Nephron (organoid): ENCODE results near the gene BARX2.
"Not testable (repeated sequence)": the region's sequence is repeated elsewhere in the genome, so short reads cannot be mapped to it uniquely, and the experiment has no call there.

ENCODE experiments used
- H3K27ac Mint-ChIP-seq, 3 experiments: 2 replicates each; pipeline ENCODE4 v1.8.0; 2020; ENCODE audit warnings: mixed read lengths in 3 of 3, mild to moderate bottlenecking in 2 of 3, moderate library complexity in 1 of 3
- H3K27me3 Mint-ChIP-seq: 2 replicates; pipeline ENCODE4 v1.8.0; 2021; ENCODE audit warnings: low read depth, mild to moderate bottlenecking, moderate library complexity, mixed read lengths
- H3K36me3 Mint-ChIP-seq: 2 replicates; pipeline ENCODE4 v1.8.0; 2020; ENCODE audit warnings: low read depth, mixed read lengths
- H3K4me1 Mint-ChIP-seq: 2 replicates; pipeline ENCODE4 v1.8.0; 2020; ENCODE audit warnings: mixed read lengths
- H3K4me3 Mint-ChIP-seq, 3 experiments: 2 replicates each; pipeline ENCODE4 v1.8.0; 2020; ENCODE audit warnings: mild to moderate bottlenecking in 3 of 3, mixed read lengths in 3 of 3, moderate library complexity in 2 of 3
- H3K9me3 Mint-ChIP-seq: 2 replicates; pipeline ENCODE4 v1.8.0; 2020; ENCODE audit warnings: mixed read lengths
- TF ChIP-seq, protein P1 (sequence below), 3 experiments: fragments of 200-600 bp; sonication (generic); IDR thresholded peaks; one replicate each; pipeline ENCODE4 v1.5.0; 2021; ENCODE audit warnings: antibody characterized with exemption in 3 of 3; ENCODE audit not compliant: unreplicated experiment in 3 of 3

Gene BARX2, protein sequence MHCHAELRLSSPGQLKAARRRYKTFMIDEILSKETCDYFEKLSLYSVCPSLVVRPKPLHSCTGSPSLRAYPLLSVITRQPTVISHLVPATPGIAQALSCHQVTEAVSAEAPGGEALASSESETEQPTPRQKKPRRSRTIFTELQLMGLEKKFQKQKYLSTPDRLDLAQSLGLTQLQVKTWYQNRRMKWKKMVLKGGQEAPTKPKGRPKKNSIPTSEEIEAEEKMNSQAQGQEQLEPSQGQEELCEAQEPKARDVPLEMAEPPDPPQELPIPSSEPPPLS

DNA sequence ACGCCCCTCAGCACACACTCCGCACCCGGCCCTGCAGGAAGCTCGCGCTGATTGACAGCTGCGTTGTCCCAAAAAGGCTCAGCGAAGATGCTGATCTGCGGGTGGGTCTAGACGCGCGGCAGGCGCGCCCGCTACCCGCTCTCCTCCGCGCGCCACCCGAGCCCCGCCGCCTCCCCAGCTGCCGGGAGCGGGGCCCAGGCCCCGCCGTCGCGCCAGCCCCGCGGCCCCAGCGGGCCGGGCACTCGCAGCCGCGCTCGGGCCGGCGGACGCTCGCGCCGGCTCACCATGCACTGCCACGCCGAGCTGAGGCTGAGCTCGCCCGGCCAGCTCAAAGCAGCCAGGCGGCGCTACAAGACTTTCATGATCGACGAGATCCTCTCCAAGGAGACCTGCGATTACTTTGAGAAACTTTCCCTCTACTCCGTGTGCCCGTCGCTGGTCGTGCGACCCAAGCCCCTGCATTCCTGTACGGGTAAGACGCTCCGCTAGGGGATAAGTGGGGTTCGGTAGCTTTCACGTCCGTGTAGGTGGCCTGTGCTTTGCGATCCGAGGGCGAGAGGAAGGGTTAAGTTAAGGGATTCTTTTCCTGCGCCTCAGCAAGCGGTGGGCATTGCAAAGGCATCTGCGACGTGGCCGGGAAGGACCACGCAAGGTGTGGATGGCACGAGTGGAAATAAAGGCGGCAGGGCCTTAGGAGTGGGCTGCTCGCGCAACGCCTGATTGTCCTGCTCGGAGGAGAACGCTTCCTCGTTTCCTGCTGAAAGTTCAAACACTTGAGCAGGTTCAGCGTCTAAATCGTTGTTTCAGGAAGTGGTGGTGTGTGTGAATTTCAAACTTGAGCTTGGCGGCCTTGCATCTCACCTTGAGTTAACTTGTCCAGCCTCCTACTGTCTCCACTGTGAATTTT is at the start of gene BARX2:
Gene BARX2, plus strand, starts transcription at position 98 of the 907 bp plus-strand sequence. Its CDS starts 188 bp downstream, at position 286.
- Mint-ChIP-seq H3K4me1 (peaks cover 36% of the 10 kb centered on the region), H3K36me3 (no peaks in the 10 kb centered on the region), H3K27ac (peak within 1 kb of the TSS in 2 of 3 experiments; percentile 32 to 67), H3K9me3 (no peaks in the 10 kb centered on the region), H3K27me3 (peaks cover 89% of the 10 kb centered on the region), H3K4me3 (peak within 1 kb of the TSS; percentile 85 to 91 (median 90))
- TF ChIP-seq, protein P1, sequence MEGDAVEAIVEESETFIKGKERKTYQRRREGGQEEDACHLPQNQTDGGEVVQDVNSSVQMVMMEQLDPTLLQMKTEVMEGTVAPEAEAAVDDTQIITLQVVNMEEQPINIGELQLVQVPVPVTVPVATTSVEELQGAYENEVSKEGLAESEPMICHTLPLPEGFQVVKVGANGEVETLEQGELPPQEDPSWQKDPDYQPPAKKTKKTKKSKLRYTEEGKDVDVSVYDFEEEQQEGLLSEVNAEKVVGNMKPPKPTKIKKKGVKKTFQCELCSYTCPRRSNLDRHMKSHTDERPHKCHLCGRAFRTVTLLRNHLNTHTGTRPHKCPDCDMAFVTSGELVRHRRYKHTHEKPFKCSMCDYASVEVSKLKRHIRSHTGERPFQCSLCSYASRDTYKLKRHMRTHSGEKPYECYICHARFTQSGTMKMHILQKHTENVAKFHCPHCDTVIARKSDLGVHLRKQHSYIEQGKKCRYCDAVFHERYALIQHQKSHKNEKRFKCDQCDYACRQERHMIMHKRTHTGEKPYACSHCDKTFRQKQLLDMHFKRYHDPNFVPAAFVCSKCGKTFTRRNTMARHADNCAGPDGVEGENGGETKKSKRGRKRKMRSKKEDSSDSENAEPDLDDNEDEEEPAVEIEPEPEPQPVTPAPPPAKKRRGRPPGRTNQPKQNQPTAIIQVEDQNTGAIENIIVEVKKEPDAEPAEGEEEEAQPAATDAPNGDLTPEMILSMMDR (IDR thresholded peaks at IDR 0.05; ENCODE audit: unreplicated experiment in 3 of 3), result peak; percentile 48 to 61 (median 56)

DNA sequence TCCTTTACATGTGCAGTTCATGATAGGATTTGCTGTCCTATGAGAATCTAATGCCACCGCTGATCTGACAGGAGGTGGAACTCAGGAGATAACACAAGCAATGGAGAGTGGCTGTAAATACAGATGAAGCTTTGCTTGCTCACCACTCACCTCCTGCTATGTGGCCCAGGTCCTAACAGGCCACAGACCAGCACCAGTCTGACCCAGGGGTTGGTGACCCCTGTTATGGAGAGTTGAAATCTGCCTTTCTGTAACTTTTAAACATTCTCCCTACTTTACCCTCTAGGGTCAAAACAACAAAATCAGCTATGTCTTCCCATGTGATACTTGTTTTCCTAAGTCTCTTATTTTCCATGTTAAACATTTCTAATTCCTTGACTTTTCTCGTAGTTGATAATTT is 48.7 kb upstream of the BARX2 start:
- peaks cover 9% of the 10 kb centered on the region for H3K27me3 Mint-ChIP-seq
- peaks cover 14% of the 10 kb centered on the region for H3K4me1 Mint-ChIP-seq
- no peak overlapping the region for H3K4me3 Mint-ChIP-seq
- TF ChIP-seq, protein P1 (IDR thresholded peaks at IDR 0.05; ENCODE audit: unreplicated experiment in 3 of 3), result no peak
- H3K9me3 Mint-ChIP-seq, result peaks cover 2% of the 10 kb centered on the region
- no peaks in the 10 kb centered on the region for H3K36me3 Mint-ChIP-seq
- H3K27ac Mint-ChIP-seq, result no peak overlapping the region

DNA sequence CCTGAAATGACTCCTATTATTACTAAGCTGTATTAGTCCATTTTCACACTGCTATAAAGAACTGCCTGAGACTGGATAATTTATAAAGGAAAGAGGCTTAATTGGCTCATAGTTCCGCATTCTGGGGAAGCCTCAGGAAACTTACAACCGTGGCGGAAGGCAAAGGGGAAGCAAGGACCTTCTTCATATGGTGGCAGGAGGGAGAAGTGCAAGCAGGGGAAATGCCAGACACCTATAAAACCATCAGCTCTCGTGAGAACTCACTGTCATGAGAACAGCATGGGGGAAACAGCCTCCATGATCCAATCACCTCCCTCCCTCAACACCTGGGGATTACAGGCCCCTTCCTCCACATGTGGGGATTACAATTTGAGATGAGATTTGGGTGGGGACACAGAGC is 47.9 kb upstream of the BARX2 start:
- H3K9me3 Mint-ChIP-seq, H3K27ac Mint-ChIP-seq, H3K4me3 Mint-ChIP-seq, H3K27me3 Mint-ChIP-seq, H3K36me3 Mint-ChIP-seq: not testable (repeated sequence)
- H3K4me1 Mint-ChIP-seq, result peaks cover 16% of the 10 kb centered on the region

DNA sequence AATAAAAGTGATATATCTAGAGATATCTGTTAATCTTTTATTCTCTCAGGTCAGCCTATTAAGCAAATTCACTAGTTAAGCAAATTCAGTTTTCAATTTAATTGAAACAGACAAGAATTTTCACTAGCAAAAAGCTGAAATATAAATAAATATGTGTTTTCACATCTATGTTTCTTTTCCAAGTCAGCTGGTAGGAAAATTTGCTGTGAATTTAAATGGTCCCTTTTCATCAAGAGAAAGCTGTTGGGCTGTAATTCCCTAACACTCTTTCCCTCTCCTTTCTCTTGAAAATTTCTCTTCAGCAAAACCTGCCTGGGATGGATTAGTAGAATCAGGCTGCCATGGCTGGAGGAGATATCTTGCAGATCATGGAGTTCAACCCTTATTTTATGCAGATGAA is 46.9 kb upstream of the BARX2 start:
- peaks cover 9% of the 10 kb centered on the region for H3K27me3 Mint-ChIP-seq
- H3K27ac Mint-ChIP-seq, result no peak overlapping the region
- peaks cover 16% of the 10 kb centered on the region for H3K4me1 Mint-ChIP-seq
- peaks cover 2% of the 10 kb centered on the region for H3K9me3 Mint-ChIP-seq
- H3K36me3 Mint-ChIP-seq, result no peaks in the 10 kb centered on the region
- H3K4me3 Mint-ChIP-seq, result no peak overlapping the region
- TF ChIP-seq, protein P1 (IDR thresholded peaks at IDR 0.05; ENCODE audit: unreplicated experiment in 3 of 3), result no peak

DNA sequence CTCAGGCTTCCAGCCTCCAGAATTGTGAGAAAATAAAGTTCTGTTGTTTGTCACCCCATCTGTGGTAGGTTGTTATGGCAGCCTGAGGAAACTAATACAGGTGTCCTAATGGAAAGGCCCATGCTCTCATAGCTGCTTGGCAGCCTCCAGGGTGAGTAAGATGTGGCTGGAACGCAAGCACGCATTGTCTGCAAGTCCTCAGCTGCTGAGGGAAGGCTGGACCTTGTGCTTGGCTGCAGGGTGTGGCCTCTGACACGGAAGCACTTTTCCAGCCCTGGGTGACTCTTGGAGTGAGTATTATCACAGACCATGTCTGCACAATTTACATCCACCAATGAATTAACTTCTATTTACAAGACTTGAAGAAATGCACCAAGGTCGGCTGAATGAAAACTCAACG is 44.4 kb upstream of the BARX2 start:
- Mint-ChIP-seq H3K27me3 (peaks cover 6% of the 10 kb centered on the region), H3K9me3 (peaks cover 2% of the 10 kb centered on the region), H3K4me1 (peaks cover 11% of the 10 kb centered on the region), H3K36me3 (no peaks in the 10 kb centered on the region), H3K4me3 (no peak overlapping the region), H3K27ac (no peak overlapping the region)
- TF ChIP-seq, protein P1 (IDR thresholded peaks at IDR 0.05; ENCODE audit: unreplicated experiment in 3 of 3), result no peak

DNA sequence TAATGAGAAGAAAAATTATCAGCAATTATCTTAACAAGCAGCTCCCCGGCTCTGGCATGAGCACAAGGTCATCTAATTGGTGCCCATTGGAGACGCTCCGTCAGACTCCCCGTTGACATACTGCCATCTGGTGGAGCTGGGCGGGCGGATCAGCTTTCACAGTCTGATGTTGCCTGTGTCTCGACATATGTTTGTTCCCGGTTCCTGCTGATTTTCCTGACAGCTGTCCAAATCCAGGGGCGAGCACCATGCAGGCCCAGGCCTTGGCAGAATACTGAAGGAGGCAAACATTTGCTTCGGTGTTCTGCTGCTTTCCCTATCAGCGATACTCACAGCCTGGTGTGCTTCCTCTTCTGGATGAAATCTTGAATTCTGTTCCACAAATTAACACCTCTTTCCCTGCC is 43.8 kb upstream of the BARX2 start:
- Mint-ChIP-seq H3K27ac (peak overlapping the region in 2 of 3 experiments; percentile 1 to 45), H3K27me3 (peaks cover 6% of the 10 kb centered on the region), H3K9me3 (peaks cover 2% of the 10 kb centered on the region), H3K4me3 (no peak overlapping the region), H3K36me3 (no peaks in the 10 kb centered on the region), H3K4me1 (peaks cover 11% of the 10 kb centered on the region)
- TF ChIP-seq, protein P1 (IDR thresholded peaks at IDR 0.05; ENCODE audit: unreplicated experiment in 3 of 3), result peak; percentile 85 to 91 (median 88)
